Panc1 (cell line): ENCODE results near the gene SLC6A8. TPM values are rescaled to one million over a fixed set of nuclear protein-coding genes. Genes with fewer than 3 reads are reported as not detected.

Experiments used
- ATAC-seq: fragments of 200-7000 bp; cut with Tn5 transposase; 2 replicates; pipeline ENCODE4 v1.9.1; 2020; ENCODE audit warnings: mild to moderate bottlenecking, moderate library complexity
- BruUV-seq: library from RNA; stranded (reverse); fragments of 400-500 nt; replicated peaks from 2 replicates; lab custom pipeline; 2021; lab: Mats Ljungman, UMichigan
- CTCF ChIA-PET: fragments of 300-600 bp; sonication (Branson Sonifier 250); formaldehyde crosslinking; loops from one replicate; lab custom pipeline; 2022; ENCODE audit warnings: antibody characterized with exemption; lab: Charles Lee
- POLR2A ChIA-PET: fragments of 300-600 bp; sonication (Branson Sonifier 250); formaldehyde crosslinking; loops from one replicate; lab custom pipeline; 2022; ENCODE audit warnings: antibody characterized with exemption; lab: Charles Lee
- DNase-seq: peaks from one replicate; pipeline ENCODE4 v3.0.0-alpha.2; 2010; ENCODE audit warnings: low read depth, low spot score
- H3K27ac ChIP-seq: 2 replicates; pipeline ENCODE4 v1.5.1; 2011; ENCODE audit warnings: mild to moderate bottlenecking, low read length, inconsistent platforms
- H3K27me3 ChIP-seq: fragments of 200-500 bp; sonication (Bioruptor generic); 2 replicates; pipeline ENCODE4 v1.6.0; 2014; ENCODE audit warnings: low read length, inconsistent platforms; ENCODE audit not compliant: control insufficient read depth, insufficient read depth
- H3K36me3 ChIP-seq: fragments of 200-500 bp; sonication (Bioruptor generic); 2 replicates; pipeline ENCODE4 v1.5.1; 2014; ENCODE audit warnings: inconsistent platforms, mild to moderate bottlenecking, low read length, moderate library complexity; ENCODE audit not compliant: control insufficient read depth, insufficient read depth
- H3K4me1 ChIP-seq: 2 replicates; pipeline ENCODE4 v1.5.1; 2011; ENCODE audit warnings: inconsistent platforms, mild to moderate bottlenecking, low read length, moderate library complexity; ENCODE audit not compliant: control insufficient read depth, insufficient read depth
- H3K4me3 ChIP-seq, 2 experiments: 2 replicates each; pipeline ENCODE4 v1.5.1; 2011 to 2012; ENCODE audit warnings: low read depth in 2 of 2, low read length in 2 of 2, mild to moderate bottlenecking in 2 of 2, inconsistent platforms in 1 of 2, moderate library complexity in 1 of 2
- H3K9me3 ChIP-seq: fragments of 200-500 bp; sonication (Bioruptor generic); 2 replicates; pipeline ENCODE4 v1.5.1; 2014; ENCODE audit warnings: low read depth, mild to moderate bottlenecking, inconsistent platforms, low read length, moderate library complexity; ENCODE audit not compliant: control insufficient read depth, insufficient read depth
- CTCF ChIP-seq: fragments of 450-650 bp; IDR thresholded peaks from 2 replicates; pipeline ENCODE4 v1.5.1; 2017; ENCODE audit warnings: mild to moderate bottlenecking
- POLR2AphosphoS5 ChIP-seq: IDR thresholded peaks from 2 replicates; pipeline ENCODE4 v1.6.1; 2012; ENCODE audit warnings: mild to moderate bottlenecking, low read depth, low read length, moderate library complexity
- SIN3A ChIP-seq: IDR thresholded peaks from 2 replicates; pipeline ENCODE4 v1.6.1; 2012; ENCODE audit warnings: low read depth, mild to moderate bottlenecking, low read length, moderate library complexity, borderline replicate concordance; ENCODE audit not compliant: insufficient read depth
- TCF7L2 ChIP-seq: IDR thresholded peaks from 2 replicates; pipeline ENCODE4 v1.6.1; 2011; ENCODE audit warnings: mild to moderate bottlenecking, low read depth, low read length, inconsistent platforms
- in situ Hi-C: cut with HindIII; loops from 2 replicates; pipeline ENCODE4 v1.10.0; 2016; ENCODE audit warnings: low sequenced_read_pairs, low pct_unique_long_range_greater_than_20kb
- intact Hi-C: fragments of 100-400 bp; cut with micrococcal nuclease; formaldehyde crosslinking; loops from one replicate; pipeline ENCODE4 v1.10.0; 2022; ENCODE audit not compliant: unreplicated experiment
- total RNA-seq: library from RNA; stranded (reverse); gene quantifications from one replicate; pipeline ENCODE4 v1.2.1, GENCODE V29; 2021; ENCODE audit not compliant: unreplicated experiment
- TF ChIP-seq, protein P1 (sequence below), 2 experiments: IDR thresholded peaks; 2 replicates each; pipeline ENCODE4 v1.6.1; 2011 to 2012; ENCODE audit warnings: low read depth in 2 of 2, control low read depth in 1 of 2, low read length in 1 of 2, mild to moderate bottlenecking in 1 of 2, moderate library complexity in 1 of 2; ENCODE audit not compliant: insufficient read depth in 1 of 2

The SLC6A8 gene
- total RNA-seq, 1 experiment from 2014 or later: 125 TPM

- ChIA-PET CTCF (no interaction called here), POLR2A (no interaction called here)
- H3K9me3 ChIP-seq: no peaks in the 10 kb centered on the region
- no TSS peak for BruUV-seq
- in situ Hi-C loops (no loop called here), intact Hi-C loops (no loop called here)
- H3K4me1 ChIP-seq: no peaks in the 10 kb centered on the region
- H3K36me3 ChIP-seq: no peaks in the 10 kb centered on the region
- H3K27ac ChIP-seq: no peak within 1 kb of the TSS
- ATAC-seq (no peak; the same call in 1 of the 2 replicates), DNase-seq (no peak)
- TF ChIP-seq SIN3A (no peak), TCF7L2 (no peak), POLR2AphosphoS5 (no peak), CTCF (no peak)
- TF ChIP-seq, protein P1, sequence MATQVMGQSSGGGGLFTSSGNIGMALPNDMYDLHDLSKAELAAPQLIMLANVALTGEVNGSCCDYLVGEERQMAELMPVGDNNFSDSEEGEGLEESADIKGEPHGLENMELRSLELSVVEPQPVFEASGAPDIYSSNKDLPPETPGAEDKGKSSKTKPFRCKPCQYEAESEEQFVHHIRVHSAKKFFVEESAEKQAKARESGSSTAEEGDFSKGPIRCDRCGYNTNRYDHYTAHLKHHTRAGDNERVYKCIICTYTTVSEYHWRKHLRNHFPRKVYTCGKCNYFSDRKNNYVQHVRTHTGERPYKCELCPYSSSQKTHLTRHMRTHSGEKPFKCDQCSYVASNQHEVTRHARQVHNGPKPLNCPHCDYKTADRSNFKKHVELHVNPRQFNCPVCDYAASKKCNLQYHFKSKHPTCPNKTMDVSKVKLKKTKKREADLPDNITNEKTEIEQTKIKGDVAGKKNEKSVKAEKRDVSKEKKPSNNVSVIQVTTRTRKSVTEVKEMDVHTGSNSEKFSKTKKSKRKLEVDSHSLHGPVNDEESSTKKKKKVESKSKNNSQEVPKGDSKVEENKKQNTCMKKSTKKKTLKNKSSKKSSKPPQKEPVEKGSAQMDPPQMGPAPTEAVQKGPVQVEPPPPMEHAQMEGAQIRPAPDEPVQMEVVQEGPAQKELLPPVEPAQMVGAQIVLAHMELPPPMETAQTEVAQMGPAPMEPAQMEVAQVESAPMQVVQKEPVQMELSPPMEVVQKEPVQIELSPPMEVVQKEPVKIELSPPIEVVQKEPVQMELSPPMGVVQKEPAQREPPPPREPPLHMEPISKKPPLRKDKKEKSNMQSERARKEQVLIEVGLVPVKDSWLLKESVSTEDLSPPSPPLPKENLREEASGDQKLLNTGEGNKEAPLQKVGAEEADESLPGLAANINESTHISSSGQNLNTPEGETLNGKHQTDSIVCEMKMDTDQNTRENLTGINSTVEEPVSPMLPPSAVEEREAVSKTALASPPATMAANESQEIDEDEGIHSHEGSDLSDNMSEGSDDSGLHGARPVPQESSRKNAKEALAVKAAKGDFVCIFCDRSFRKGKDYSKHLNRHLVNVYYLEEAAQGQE (IDR thresholded peaks at IDR 0.05; ENCODE audit: insufficient read depth in 1 of 2, low read depth in 2 of 2, low read length in 1 of 2): no peak
- no peak within 1 kb of the TSS for H3K4me3 ChIP-seq
- no peaks in the 10 kb centered on the region for H3K27me3 ChIP-seq
Observed at GRCh38 chrX:153673428-153674218, 14.1 kb upstream of the SLC6A8 start, which contains the start of gene PNCK. Gene PNCK, minus strand, starts transcription at chrX:153673813. Its CDS starts 737 bp downstream, at chrX:153673076.

DNA sequence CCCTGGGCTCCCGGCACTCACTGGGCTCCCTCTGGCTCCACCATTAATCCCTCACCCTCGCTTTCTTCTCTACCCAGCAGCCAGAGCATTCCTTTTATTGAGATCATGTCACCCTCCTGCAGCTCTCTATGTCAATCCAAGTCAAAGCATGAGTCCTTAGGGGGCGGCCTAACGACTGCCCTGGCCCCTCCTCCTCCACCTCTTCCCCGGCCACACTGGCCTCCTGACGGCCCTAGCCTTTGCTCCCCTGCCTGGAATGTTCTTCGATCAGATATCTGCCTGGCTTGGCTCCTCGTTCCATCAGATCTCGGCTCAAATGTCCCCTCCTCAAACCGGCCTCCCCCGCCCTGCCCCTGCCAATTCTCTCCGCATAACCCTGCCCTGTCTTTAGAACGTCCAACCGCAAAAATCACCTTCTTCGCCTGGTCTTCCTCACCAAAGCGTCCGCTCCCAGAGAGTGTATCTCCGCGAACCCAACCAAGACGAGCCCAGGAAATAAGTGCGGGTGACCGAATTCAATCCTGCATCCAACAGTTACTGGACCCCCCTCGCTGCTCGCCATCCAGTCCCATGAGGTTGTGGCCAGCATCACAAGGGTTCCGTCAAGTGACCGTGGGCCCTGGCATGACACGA lies 13.4 kb upstream of the SLC6A8 start:
- TF ChIP-seq CTCF (no peak), POLR2AphosphoS5 (no peak), SIN3A (no peak), TCF7L2 (no peak)
- TF ChIP-seq, protein P1 (IDR thresholded peaks at IDR 0.05; ENCODE audit: insufficient read depth in 1 of 2, low read depth in 2 of 2, low read length in 1 of 2): no peak
- H3K4me3 ChIP-seq: no peak overlapping the region
- in situ Hi-C loops (no loop called here), intact Hi-C loops (no loop called here)
- DNase-seq (no peak), ATAC-seq (no peak)
- H3K27me3 ChIP-seq: no peaks in the 10 kb centered on the region
- H3K9me3 ChIP-seq: no peaks in the 10 kb centered on the region
- ChIA-PET CTCF (no interaction called here), POLR2A (no interaction called here)
- H3K27ac ChIP-seq: no peak overlapping the region
- BruUV-seq: no TSS peak
- H3K36me3 ChIP-seq: no peaks in the 10 kb centered on the region
- no peaks in the 10 kb centered on the region for H3K4me1 ChIP-seq
